HepG2 (cell line): ENCODE measurements around the gene ASF1B. TPM values are rescaled to one million over a fixed set of nuclear protein-coding genes. Genes with fewer than 3 reads are reported as not detected.

Experiments
- ATAC-seq: fragments of 200-7000 bp; cut with Tn5 transposase; 3 replicates; pipeline ENCODE4 v1.9.1; 2020; ENCODE audit warnings: mild to moderate bottlenecking, moderate library complexity
- BruUV-seq: library from RNA; stranded (reverse); fragments of 400-500 nt; replicated peaks from 2 replicates; lab custom pipeline; 2021; lab: Mats Ljungman, UMichigan
- CTCF ChIA-PET: fragments of 300-600 bp; formaldehyde crosslinking; extraction: SDS; loops from one replicate; lab custom pipeline; 2021; ENCODE audit warnings: low total read pairs, inconsistent platforms, low intra/inter-chr PET ratio; lab: Yijun Ruan, JAX
- POLR2A ChIA-PET: fragments of 350-600 bp; sonication (Branson Sonifier 250); formaldehyde crosslinking; loops from one replicate; lab custom pipeline; 2020; ENCODE audit warnings: antibody characterized with exemption, inconsistent platforms; lab: Yijun Ruan, JAX
- DNase-seq: peaks from one replicate; pipeline ENCODE4 v3.0.0-alpha.2; 2015; ENCODE audit warnings: low spot score
- FAIRE-seq: peaks from 3 replicates; lab custom pipeline; 2011; peaks lifted over from hg19 to GRCh38; lab: Jason Lieb, UNC
- H2AFZ ChIP-seq: one replicate; pipeline ENCODE4 v1.6.1; 2011; ENCODE audit warnings: low read length, inconsistent platforms
- H3K27ac ChIP-seq: fragments of 300-600 bp; 3 replicates; pipeline ENCODE4 v1.8.0; 2011; ENCODE audit warnings: mixed run types, mild to moderate bottlenecking, mixed read lengths, low read length, inconsistent platforms; ENCODE audit not compliant: insufficient read depth; ENCODE audit errors: extremely low read length
- H3K27me3 ChIP-seq, 2 experiments: fragments of 200-600 bp in 1 of 2; 2 replicates in 1 of 2; 3 replicates in 1 of 2; pipeline versions ENCODE4 v1.6.0 to v1.8.0; 2011; ENCODE audit warnings: low read length in 2 of 2, mild to moderate bottlenecking in 2 of 2, moderate library complexity in 2 of 2, inconsistent platforms in 1 of 2; ENCODE audit not compliant: insufficient read depth in 2 of 2, control insufficient read depth in 1 of 2
- H3K36me3 ChIP-seq, 2 experiments: fragments of 200-600 bp in 1 of 2; replicated peaks in 1 of 2; 2 replicates in 1 of 2; 3 replicates in 1 of 2; pipeline versions ENCODE4 v1.5.1 to v1.8.0; 2011; ENCODE audit warnings: low read length in 2 of 2, inconsistent platforms in 1 of 2; ENCODE audit not compliant: insufficient read depth in 2 of 2, control insufficient read depth in 1 of 2
- H3K4me1 ChIP-seq: 2 replicates; pipeline ENCODE4 v1.5.1; 2012; ENCODE audit warnings: low read length, inconsistent platforms; ENCODE audit not compliant: insufficient read depth
- H3K4me2 ChIP-seq: 2 replicates; pipeline ENCODE4 v1.6.0; 2011; ENCODE audit warnings: low read depth, low read length, inconsistent platforms
- H3K4me3 ChIP-seq, 3 experiments: fragments of 200-600 bp in 1 of 3; sonication (generic), shearing (Covaris generic) in 1 of 3; replicated peaks in 1 of 3; 2 replicates each; pipeline ENCODE4 v1.5.1; 2011 to 2016; ENCODE audit warnings: low read length in 3 of 3, inconsistent platforms in 2 of 3, low read depth in 2 of 3, mild to moderate bottlenecking in 2 of 3, control low read depth in 1 of 3, mixed read lengths in 1 of 3; ENCODE audit not compliant: insufficient read depth in 1 of 3
- H3K79me2 ChIP-seq: one replicate; pipeline ENCODE4 v1.6.1; 2011; ENCODE audit warnings: low read length, inconsistent platforms; ENCODE audit not compliant: insufficient read depth
- H3K9ac ChIP-seq: 2 replicates; pipeline ENCODE4 v1.6.0; 2011; ENCODE audit warnings: mild to moderate bottlenecking, low read depth, low read length, inconsistent platforms; ENCODE audit not compliant: insufficient read depth
- H3K9me3 ChIP-seq: 2 replicates; pipeline ENCODE4 v1.5.1; 2012; ENCODE audit warnings: mild to moderate bottlenecking, low read length
- H4K20me1 ChIP-seq: 2 replicates; pipeline ENCODE4 v1.6.0; 2011; ENCODE audit warnings: inconsistent platforms, mild to moderate bottlenecking, low read length, moderate library complexity; ENCODE audit not compliant: insufficient read depth
- AGO1 ChIP-seq: fragments of 200-400 bp; formaldehyde crosslinking; IDR thresholded peaks from 2 replicates; pipeline ENCODE4 v1.6.1; 2017; ENCODE audit warnings: mild to moderate bottlenecking, low read depth, low read length, moderate library complexity; ENCODE audit not compliant: poor library complexity, severe bottlenecking
- ASH2L ChIP-seq: fragments of 300-600, 200-600 bp; sonication (generic); IDR thresholded peaks from 2 replicates; pipeline ENCODE4 v1.7.0; 2017; ENCODE audit warnings: low read depth, mild to moderate bottlenecking, moderate library complexity, mixed read lengths, low read length; ENCODE audit not compliant: insufficient read length
- GPN1 ChIP-seq: sonication (generic); formaldehyde crosslinking; IDR thresholded peaks from 2 replicates; pipeline ENCODE4 v1.5.1; 2020; ENCODE audit warnings: missing genetic modification reagents, borderline replicate concordance
- HES4 ChIP-seq: sonication (generic); formaldehyde crosslinking; IDR thresholded peaks from 2 replicates; pipeline ENCODE4 v1.9.0; 2021; ENCODE audit warnings: mild to moderate bottlenecking, missing genetic modification reagents, borderline replicate concordance
- KDM5B ChIP-seq: sonication (generic); formaldehyde crosslinking; IDR thresholded peaks from 2 replicates; pipeline ENCODE4 v1.4.0; 2020; ENCODE audit warnings: missing genetic modification reagents, mild to moderate bottlenecking, borderline replicate concordance
- KDM6A ChIP-seq: IDR thresholded peaks from 2 replicates; pipeline ENCODE4 v1.6.1; 2016; ENCODE audit warnings: low read depth
- MTA3 ChIP-seq: sonication (generic); formaldehyde crosslinking; IDR thresholded peaks from 2 replicates; pipeline ENCODE4 v1.4.0; 2020; ENCODE audit warnings: missing genetic modification reagents
- MYPOP ChIP-seq: sonication (generic); formaldehyde crosslinking; IDR thresholded peaks from 2 replicates; pipeline ENCODE4 v1.8.1; 2023; ENCODE audit warnings: mild to moderate bottlenecking, moderate library complexity, missing genetic modification reagents
- PHF21A ChIP-seq: sonication (generic); formaldehyde crosslinking; IDR thresholded peaks from 2 replicates; pipeline ENCODE4 v1.5.0; 2020; ENCODE audit warnings: mild to moderate bottlenecking, missing genetic modification reagents
- RBFOX2 ChIP-seq: fragments of 200-400 bp; formaldehyde crosslinking; IDR thresholded peaks from 2 replicates; pipeline ENCODE4 v1.6.1; 2017; ENCODE audit warnings: low read depth, mild to moderate bottlenecking, low read length
- YEATS4 ChIP-seq: sonication (generic); formaldehyde crosslinking; IDR thresholded peaks from 2 replicates; pipeline ENCODE4 v1.4.0; 2020; ENCODE audit warnings: missing genetic modification reagents, borderline replicate concordance
- ZBTB7B ChIP-seq: sonication (generic); formaldehyde crosslinking; IDR thresholded peaks from 2 replicates; pipeline ENCODE4 v1.4.0; 2020; ENCODE audit warnings: missing genetic modification reagents
- ZFY ChIP-seq: sonication (generic); formaldehyde crosslinking; IDR thresholded peaks from 2 replicates; pipeline ENCODE4 v1.4.0; 2020; ENCODE audit warnings: missing genetic modification reagents
- ZNF160 ChIP-seq: sonication (generic); formaldehyde crosslinking; IDR thresholded peaks from 2 replicates; pipeline ENCODE4 v1.8.0; 2022; ENCODE audit warnings: mild to moderate bottlenecking, inconsistent platforms, missing genetic modification reagents
- WGBS: methylation state at CpG from one replicate; pipeline ENCODE4 v1.1.6; 2017; ENCODE audit warnings: low lambda C conversion rate; 5-methylcytosine and 5-hydroxymethylcytosine counted together
- in situ Hi-C: cut with HindIII; loops from 2 replicates; pipeline ENCODE4 v1.10.0; 2017; ENCODE audit warnings: low pct_unique_long_range_greater_than_20kb; ENCODE audit not compliant: extremely low pct_ligation_motif_present
- intact Hi-C: fragments of 100-400 bp; cut with micrococcal nuclease; formaldehyde crosslinking; loops from one replicate; pipeline ENCODE4 v1.10.0; 2022; ENCODE audit not compliant: unreplicated experiment
- polyA plus RNA-seq, 8 experiments: library from polyadenylated mRNA; depleted of rRNA in 3 of 8; stranded (reverse) in 7 of 8; unstranded in 1 of 8; fragments of >200 nt; fragmentation: Illumina TruSeq in 4 of 8; extraction: Trizol in 4 of 8; gene quantifications; 2 replicates each; pipeline versions ENCODE4 v1.2.1 to v1.2.3, GENCODE V29; 2011 to 2016; ENCODE audit warnings: low read depth in 4 of 8, missing spikeins in 1 of 8, mixed read lengths in 1 of 8; ENCODE audit not compliant: insufficient read depth in 1 of 8
- total RNA-seq, 5 experiments: library from RNA; depleted of rRNA; stranded (reverse); fragments of >200 nt; fragmentation: Illumina TruSeq; extraction: Trizol; gene quantifications; 2 replicates each; pipeline ENCODE4 v1.2.3, GENCODE V29; 2016; ENCODE audit warnings: low read depth in 1 of 5
- TF ChIP-seq, protein P1 (sequence below): conservative IDR thresholded peaks from 2 replicates; pipeline ENCODE4 v1.6.1; 2018; ENCODE audit warnings: missing genetic modification reagents
- TF ChIP-seq, protein P2 (sequence below): sonication (generic); formaldehyde crosslinking; IDR thresholded peaks from 2 replicates; pipeline ENCODE4 v1.4.0; 2020; ENCODE audit warnings: missing genetic modification reagents, borderline replicate concordance

ASF1B gene
- total and polyA plus RNA-seq, 2 of the 13 experiments (the other 11 are each of a cell fraction or from before 2014, with no cell fraction given) = 18.2 to 24.8 TPM

GRCh38 chr19:14091081-14091812 is 45.1 kb downstream of the ASF1B start:
- H3K36me3 ChIP-seq = peaks cover 4 to 8% of the 10 kb centered on the region in 2 experiments; a peak in 2 of 5 replicates
- CTCF ChIA-PET = no interaction called here
- H2AFZ ChIP-seq = no peak overlapping the region
- DNase-seq (peak; percentile 44), FAIRE-seq (no peak), ATAC-seq (peak; percentile 82)
- H3K4me3 ChIP-seq = peak overlapping the region; percentile 77 to 92 (median 83)
- H3K79me2 ChIP-seq = peaks cover 4% of the 10 kb centered on the region
- peak overlapping the region; percentile 79 for H3K27ac ChIP-seq
- TSS peak; percentile 85 for BruUV-seq
- in situ Hi-C loops (no loop called here), intact Hi-C loops (no loop called here)
- peak overlapping the region; percentile 74 for H3K9ac ChIP-seq
- no peaks in the 10 kb centered on the region for H3K27me3 ChIP-seq
- POLR2A ChIA-PET = interaction anchor here (1.0 kb wide), 1 partner anchor 45 kb away, joined by 4 read pairs; the partner anchor contains the start of gene ASF1B
- H4K20me1 ChIP-seq = no peaks in the 10 kb centered on the region
- peak overlapping the region; percentile 79 for H3K4me2 ChIP-seq
- under 1% methylated on average over 11 of the region's 72 CpGs for WGBS
- H3K9me3 ChIP-seq = peaks cover 6% of the 10 kb centered on the region; the same call in 1 of the 2 replicates
- peaks cover 26% of the 10 kb centered on the region for H3K4me1 ChIP-seq
- TF ChIP-seq ZFY (CRISPR knock-in tag) = peak; percentile 64; the same call in 1 of the 2 replicates
- TF ChIP-seq, protein P1, sequence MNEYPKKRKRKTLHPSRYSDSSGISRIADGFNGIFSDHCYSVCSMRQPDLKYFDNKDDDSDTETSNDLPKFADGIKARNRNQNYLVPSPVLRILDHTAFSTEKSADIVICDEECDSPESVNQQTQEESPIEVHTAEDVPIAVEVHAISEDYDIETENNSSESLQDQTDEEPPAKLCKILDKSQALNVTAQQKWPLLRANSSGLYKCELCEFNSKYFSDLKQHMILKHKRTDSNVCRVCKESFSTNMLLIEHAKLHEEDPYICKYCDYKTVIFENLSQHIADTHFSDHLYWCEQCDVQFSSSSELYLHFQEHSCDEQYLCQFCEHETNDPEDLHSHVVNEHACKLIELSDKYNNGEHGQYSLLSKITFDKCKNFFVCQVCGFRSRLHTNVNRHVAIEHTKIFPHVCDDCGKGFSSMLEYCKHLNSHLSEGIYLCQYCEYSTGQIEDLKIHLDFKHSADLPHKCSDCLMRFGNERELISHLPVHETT (CRISPR knock-in tag) = 0 out of 2 replicates have a peak, but pooled peaks have one; percentile 29
- peak; percentile 77 for TF ChIP-seq ZBTB7B (CRISPR knock-in tag)
- no peak for TF ChIP-seq MTA3
- TF ChIP-seq KDM6A = no peak
- peak; percentile 87 for TF ChIP-seq RBFOX2
- 0 out of 2 replicates have a peak, but pooled peaks have one; percentile 54 for TF ChIP-seq KDM5B (CRISPR knock-in tag)
- TF ChIP-seq HES4 (CRISPR knock-in tag) = peak; percentile 74; the same call in 1 of the 2 replicates
- peak; percentile 66; the same call in 1 of the 2 replicates for TF ChIP-seq YEATS4 (CRISPR knock-in tag)
- TF ChIP-seq, protein P2, sequence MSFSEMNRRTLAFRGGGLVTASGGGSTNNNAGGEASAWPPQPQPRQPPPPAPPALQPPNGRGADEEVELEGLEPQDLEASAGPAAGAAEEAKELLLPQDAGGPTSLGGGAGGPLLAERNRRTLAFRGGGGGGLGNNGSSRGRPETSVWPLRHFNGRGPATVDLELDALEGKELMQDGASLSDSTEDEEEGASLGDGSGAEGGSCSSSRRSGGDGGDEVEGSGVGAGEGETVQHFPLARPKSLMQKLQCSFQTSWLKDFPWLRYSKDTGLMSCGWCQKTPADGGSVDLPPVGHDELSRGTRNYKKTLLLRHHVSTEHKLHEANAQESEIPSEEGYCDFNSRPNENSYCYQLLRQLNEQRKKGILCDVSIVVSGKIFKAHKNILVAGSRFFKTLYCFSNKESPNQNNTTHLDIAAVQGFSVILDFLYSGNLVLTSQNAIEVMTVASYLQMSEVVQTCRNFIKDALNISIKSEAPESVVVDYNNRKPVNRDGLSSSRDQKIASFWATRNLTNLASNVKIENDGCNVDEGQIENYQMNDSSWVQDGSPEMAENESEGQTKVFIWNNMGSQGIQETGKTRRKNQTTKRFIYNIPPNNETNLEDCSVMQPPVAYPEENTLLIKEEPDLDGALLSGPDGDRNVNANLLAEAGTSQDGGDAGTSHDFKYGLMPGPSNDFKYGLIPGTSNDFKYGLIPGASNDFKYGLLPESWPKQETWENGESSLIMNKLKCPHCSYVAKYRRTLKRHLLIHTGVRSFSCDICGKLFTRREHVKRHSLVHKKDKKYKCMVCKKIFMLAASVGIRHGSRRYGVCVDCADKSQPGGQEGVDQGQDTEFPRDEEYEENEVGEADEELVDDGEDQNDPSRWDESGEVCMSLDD (CRISPR knock-in tag) = peak; percentile 96
- peak; percentile 54; the same call in 1 of the 2 replicates for TF ChIP-seq MYPOP (CRISPR knock-in tag)
- peak; percentile 89 for TF ChIP-seq AGO1
- peak; percentile 23; the same call in 1 of the 2 replicates for TF ChIP-seq PHF21A (CRISPR knock-in tag)
- peak; percentile 73 for TF ChIP-seq ASH2L
- TF ChIP-seq ZNF160 (CRISPR knock-in tag) = 0 out of 2 replicates have a peak, but pooled peaks have one; percentile 21
- no peak for TF ChIP-seq GPN1 (CRISPR knock-in tag)
